Tibial nerve (tissue), 4 donors: ENCODE data around the gene CYP2D6. TPM values are rescaled to one million over a fixed set of nuclear protein-coding genes. Genes with fewer than 3 reads are reported as not detected.
"Not testable (repeated sequence)": the region's sequence is repeated elsewhere in the genome, so short reads cannot be mapped to it uniquely, and the experiment has no call there.

Source experiments
- DNase-seq, 2 donors: peaks; one replicate each; pipeline ENCODE4 v3.0.0-alpha.2; 2019; ENCODE audit warnings: low spot score in 2 of 2
- H3K27ac ChIP-seq, 4 donors: fragments of 200-600 bp; sonication (generic) in 3 of 4; one replicate each; pipeline ENCODE4 v1.5.1; 2017 to 2019; ENCODE audit warnings: mild to moderate bottlenecking in 1 of 4
- H3K27me3 ChIP-seq, 2 donors: fragments of 200-600 bp; sonication (generic) in 1 of 2; one replicate each; pipeline versions ENCODE4 v1.5.1 to v1.6.0; 2017 to 2019
- H3K36me3 ChIP-seq, 3 donors: fragments of 200-600 bp; sonication (generic); one replicate each; pipeline ENCODE4 v1.5.1; 2018 to 2019
- H3K4me1 ChIP-seq, 4 donors: fragments of 200-600 bp; sonication (generic) in 3 of 4; one replicate each; pipeline ENCODE4 v1.5.1; 2017 to 2019
- H3K4me3 ChIP-seq, 4 donors: fragments of 200-600 bp; sonication (generic) in 3 of 4; one replicate each; pipeline ENCODE4 v1.5.1; 2017 to 2019; ENCODE audit warnings: mild to moderate bottlenecking in 1 of 4, moderate library complexity in 1 of 4
- H3K9me3 ChIP-seq, 4 donors: fragments of 200-600 bp; sonication (generic) in 3 of 4; one replicate each; pipeline ENCODE4 v1.5.1; 2017 to 2019
- EP300 ChIP-seq, 2 donors: sonication (generic); formaldehyde crosslinking; IDR thresholded peaks; one replicate each; pipeline ENCODE4 v1.6.1; 2017; ENCODE audit warnings: antibody characterized with exemption in 2 of 2, mild to moderate bottlenecking in 1 of 2
- POLR2A ChIP-seq, 2 donors: fragments of 450-650 bp; IDR thresholded peaks; one replicate each; pipeline ENCODE4 v1.6.1; 2017; ENCODE audit warnings: antibody characterized with exemption in 2 of 2, mild to moderate bottlenecking in 2 of 2, moderate library complexity in 2 of 2
- WGBS, 2 donors: methylation state at CpG; one replicate each; pipeline ENCODE4 v1.1.5; 2018; 5-methylcytosine and 5-hydroxymethylcytosine counted together
- total RNA-seq, 4 donors: library from RNA; depleted of rRNA; stranded (reverse); fragments of >200 nt; gene quantifications; one replicate each; pipeline ENCODE4 v1.1.0, GENCODE V29; 2016
- TF ChIP-seq, protein P1 (sequence below), 5 experiments: fragments of 200-600 bp in 3 of 5; fragments of 450-650 bp in 2 of 5; sonication (generic) in 3 of 5; IDR thresholded peaks; one replicate each; pipeline ENCODE4 v1.5.1; 2016 to 2019; ENCODE audit warnings: antibody characterized with exemption in 5 of 5, mild to moderate bottlenecking in 3 of 5, moderate library complexity in 2 of 5

CYP2D6 gene
- total RNA-seq, 4 donors from 2014 or later = 0.30 to 1.1 (median 0.61) TPM

DNA sequence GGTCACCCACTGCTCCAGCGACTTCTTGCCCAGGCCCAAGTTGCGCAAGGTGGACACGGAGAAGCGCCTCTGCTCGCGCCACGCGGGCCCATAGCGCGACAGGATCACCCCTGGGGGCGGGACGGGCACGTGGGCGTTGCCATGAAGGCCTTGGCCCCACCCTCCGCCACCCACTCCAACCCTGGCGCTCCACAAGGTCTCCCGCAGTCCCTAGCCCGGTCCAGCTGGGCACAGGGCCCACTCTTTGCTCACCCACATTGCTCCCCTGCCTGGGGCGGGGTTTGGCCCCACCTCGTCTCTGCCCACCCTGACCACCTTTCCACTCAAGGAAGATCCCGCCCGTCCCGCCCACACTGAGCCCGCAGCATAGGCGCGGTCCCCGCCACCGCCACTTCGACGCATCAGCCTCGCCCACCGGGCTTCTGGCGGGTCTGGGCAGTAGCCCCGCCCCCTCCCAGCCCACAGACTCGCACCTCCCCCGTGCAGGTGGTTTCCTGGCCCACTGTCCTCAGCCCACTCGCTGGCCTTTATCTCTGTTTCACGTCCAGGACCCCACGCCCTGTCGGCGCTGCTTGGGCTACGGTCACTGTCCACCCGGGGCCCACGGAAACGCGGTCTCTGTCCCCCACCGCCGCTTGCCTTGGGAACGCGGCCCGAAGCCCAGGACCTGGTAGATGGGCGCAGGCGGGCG, 12.3 kb upstream of the CYP2D6 start:
- 92 to 93% methylated on average over 52 to 54 of the region's 54 CpGs for WGBS, 2 donors
- no peak overlapping the region for H3K4me3 ChIP-seq
- no peaks in the 10 kb centered on the region for H3K27me3 ChIP-seq
- H3K36me3 ChIP-seq = peaks cover 0 to 35% (median 0%) of the 10 kb centered on the region in 3 donors
- no peaks in the 10 kb centered on the region for H3K9me3 ChIP-seq
- no peak for DNase-seq
- TF ChIP-seq POLR2A (IDR thresholded peaks at IDR 0.05) (no peak), EP300 (IDR thresholded peaks at IDR 0.05) (no peak)
- TF ChIP-seq, protein P1, sequence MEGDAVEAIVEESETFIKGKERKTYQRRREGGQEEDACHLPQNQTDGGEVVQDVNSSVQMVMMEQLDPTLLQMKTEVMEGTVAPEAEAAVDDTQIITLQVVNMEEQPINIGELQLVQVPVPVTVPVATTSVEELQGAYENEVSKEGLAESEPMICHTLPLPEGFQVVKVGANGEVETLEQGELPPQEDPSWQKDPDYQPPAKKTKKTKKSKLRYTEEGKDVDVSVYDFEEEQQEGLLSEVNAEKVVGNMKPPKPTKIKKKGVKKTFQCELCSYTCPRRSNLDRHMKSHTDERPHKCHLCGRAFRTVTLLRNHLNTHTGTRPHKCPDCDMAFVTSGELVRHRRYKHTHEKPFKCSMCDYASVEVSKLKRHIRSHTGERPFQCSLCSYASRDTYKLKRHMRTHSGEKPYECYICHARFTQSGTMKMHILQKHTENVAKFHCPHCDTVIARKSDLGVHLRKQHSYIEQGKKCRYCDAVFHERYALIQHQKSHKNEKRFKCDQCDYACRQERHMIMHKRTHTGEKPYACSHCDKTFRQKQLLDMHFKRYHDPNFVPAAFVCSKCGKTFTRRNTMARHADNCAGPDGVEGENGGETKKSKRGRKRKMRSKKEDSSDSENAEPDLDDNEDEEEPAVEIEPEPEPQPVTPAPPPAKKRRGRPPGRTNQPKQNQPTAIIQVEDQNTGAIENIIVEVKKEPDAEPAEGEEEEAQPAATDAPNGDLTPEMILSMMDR (IDR thresholded peaks at IDR 0.05) = no peak
- H3K27ac ChIP-seq = no peak overlapping the region
- no peaks in the 10 kb centered on the region for H3K4me1 ChIP-seq

DNA sequence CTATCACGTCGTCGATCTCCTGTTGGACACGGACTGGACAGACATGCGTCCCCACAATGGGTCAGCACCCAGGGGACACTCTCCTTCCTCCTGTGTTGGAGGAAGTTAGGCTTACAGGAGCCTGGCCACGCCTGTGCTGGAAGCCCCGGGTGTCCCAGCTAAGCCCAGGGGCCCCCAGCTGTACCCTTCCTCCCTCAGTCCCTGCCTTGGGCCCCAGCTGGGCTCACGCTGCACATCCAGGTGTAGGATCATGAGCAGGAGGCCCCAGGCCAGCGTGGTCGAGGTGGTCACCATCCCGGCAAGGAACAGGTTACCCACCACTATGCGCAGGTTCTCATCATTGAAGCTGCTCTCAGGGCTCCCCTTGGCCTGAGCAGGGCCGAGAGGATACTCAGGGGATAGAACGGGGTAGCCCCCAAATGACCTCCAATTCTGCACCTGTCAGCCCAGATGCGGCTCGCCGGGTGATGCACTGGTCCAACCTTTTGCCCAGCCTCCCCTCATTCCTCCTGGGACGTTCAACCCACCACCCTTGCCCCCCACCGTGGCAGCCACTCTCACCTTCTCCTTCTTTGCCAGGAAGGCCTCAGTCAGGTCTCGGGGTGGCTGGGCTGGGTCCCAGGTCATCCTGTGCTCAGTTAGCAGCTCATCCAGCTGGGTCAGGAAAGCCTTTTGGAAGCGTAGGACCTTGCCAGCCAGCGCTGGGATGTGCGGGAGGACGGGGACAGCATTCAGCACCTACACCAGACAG, 10.9 kb upstream of the CYP2D6 start:
- not testable (repeated sequence) for H3K27ac ChIP-seq, H3K27me3 ChIP-seq, H3K4me1 ChIP-seq, H3K4me3 ChIP-seq, H3K9me3 ChIP-seq, DNase-seq
- 87 to 92% methylated on average over 20 to 24 of the region's 24 CpGs for WGBS, 2 donors
- H3K36me3 ChIP-seq = peaks cover 0 to 30% (median 0%) of the 10 kb centered on the region in 3 donors

DNA sequence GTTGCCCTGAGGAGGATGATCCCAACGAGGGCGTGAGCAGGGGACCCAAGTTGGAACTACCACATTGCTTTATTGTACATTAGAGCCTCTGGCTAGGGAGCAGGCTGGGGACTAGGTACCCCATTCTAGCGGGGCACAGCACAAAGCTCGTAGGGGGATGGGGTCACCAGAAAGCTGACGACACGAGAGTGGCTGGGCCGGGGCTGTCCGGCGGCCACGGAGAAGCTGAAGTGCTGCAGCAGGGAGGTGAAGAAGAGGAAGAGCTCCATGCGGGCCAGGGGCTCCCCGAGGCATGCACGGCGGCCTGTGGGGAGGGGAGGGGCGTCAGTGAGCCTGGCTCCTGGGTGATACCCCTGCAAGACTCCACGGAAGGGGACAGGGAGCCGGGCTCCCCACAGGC, 9.5 kb upstream of the CYP2D6 start:
- H3K4me3 ChIP-seq, DNase-seq: not testable (repeated sequence)

DNA sequence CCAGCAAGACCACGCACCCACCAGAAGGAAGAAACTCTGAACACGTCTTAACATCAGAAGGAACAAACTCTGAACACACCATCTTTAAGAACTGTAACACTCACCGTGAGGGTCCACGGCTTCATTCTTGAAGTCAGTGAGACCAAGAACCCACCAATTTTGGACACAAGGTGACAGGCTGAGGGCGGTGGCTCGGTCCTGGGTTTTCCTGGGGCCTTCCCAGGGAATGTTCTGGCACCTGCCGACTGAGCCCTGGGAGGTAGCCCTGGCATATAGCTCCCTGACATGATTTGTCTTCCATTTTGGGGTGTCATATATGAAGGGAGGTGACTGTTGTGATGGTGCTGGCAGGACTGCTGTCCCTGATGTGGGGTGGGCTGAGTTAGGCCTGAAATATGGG, 8.9 kb upstream of the CYP2D6 start:
- DNase-seq, H3K27ac ChIP-seq, H3K27me3 ChIP-seq, H3K4me1 ChIP-seq, H3K4me3 ChIP-seq, H3K9me3 ChIP-seq: not testable (repeated sequence)
- peaks cover 0 to 30% (median 0%) of the 10 kb centered on the region in 3 donors for H3K36me3 ChIP-seq
- WGBS, 2 donors = 78 to 81% methylated on average over 6 to 7 of the region's 7 CpGs

More for the DNA sequence above, 9.5 kb upstream of the CYP2D6 start:
- H3K4me1 ChIP-seq, H3K27ac ChIP-seq, H3K27me3 ChIP-seq, H3K9me3 ChIP-seq: not testable (repeated sequence)
- H3K36me3 ChIP-seq = peaks cover 0 to 30% (median 0%) of the 10 kb centered on the region in 3 donors
- 83 to 85% methylated on average over 13 to 15 of the region's 17 CpGs for WGBS, 2 donors

DNA sequence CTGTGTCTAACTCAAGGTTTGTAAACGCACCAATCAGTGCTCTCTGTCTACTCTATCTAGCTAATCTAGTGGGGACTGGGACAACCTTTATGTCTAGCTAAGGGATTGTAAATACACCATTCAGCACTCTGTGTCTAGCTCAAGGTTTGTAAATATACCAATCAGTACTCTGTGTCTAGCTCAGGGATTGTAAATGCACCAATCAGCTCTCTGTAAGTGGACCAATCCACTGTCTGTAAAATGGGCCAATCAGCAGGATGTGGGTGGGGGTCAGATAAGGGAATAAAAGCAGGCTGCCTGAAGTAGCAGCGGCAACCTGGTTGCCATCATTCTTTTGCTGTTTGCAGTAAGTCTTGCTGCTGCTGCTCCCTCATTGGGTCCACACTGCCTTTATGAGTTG, 8.4 kb upstream of the CYP2D6 start:
- WGBS, 2 donors = 88 to 96% methylated on average over 2 of the region's 2 CpGs
- no peak for DNase-seq

DNA sequence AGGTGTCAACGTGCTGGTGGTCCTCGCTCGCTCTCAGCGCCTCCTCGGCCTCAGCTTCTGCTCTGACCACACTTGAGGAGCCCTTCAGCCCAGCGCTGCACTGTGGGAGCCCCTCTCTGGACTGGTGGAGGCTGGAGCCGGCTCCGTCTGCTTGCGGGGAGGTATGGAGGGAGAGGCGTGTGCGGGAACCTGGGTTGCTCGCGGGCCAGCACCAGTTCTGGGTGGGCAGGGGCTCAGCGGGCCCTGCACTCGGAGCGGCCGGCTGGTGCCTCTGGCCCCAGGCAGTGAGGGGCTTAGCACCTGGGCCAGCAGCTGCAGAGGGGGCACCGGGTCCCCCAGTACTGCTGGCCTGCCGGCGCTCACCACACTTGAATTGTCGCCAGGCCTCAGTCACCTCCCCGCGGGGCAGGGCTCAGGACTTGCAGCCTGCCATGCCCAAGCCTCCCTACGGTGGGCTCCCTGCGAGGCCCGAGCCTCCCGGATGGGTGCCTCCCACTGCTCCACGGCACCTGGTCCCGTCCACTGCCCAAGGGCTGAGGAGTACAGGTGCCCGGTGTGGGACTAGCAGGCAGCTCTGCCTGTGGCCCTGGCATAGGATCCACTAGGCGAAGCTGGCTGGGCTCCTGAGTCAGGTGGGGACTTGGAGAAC, 7.6 kb upstream of the CYP2D6 start:
- no peaks in the 10 kb centered on the region for H3K9me3 ChIP-seq
- peaks cover 0 to 30% (median 0%) of the 10 kb centered on the region in 3 donors for H3K36me3 ChIP-seq
- 93 to 99% methylated on average over 20 to 31 of the region's 31 CpGs for WGBS, 2 donors
- no peak for DNase-seq
- no peak overlapping the region for H3K27ac ChIP-seq
- no peaks in the 10 kb centered on the region for H3K4me1 ChIP-seq
- no peak overlapping the region for H3K4me3 ChIP-seq
- no peaks in the 10 kb centered on the region for H3K27me3 ChIP-seq
- TF ChIP-seq EP300 (IDR thresholded peaks at IDR 0.05) (no peak), POLR2A (IDR thresholded peaks at IDR 0.05) (no peak)
- TF ChIP-seq, protein P1 (IDR thresholded peaks at IDR 0.05) = no peak

More for the DNA sequence above, 8.4 kb upstream of the CYP2D6 start:
- Histone ChIP-seq H3K4me1 (no peaks in the 10 kb centered on the region), H3K36me3 (peaks cover 0 to 30% (median 0%) of the 10 kb centered on the region in 3 donors), H3K27ac (no peak overlapping the region), H3K27me3 (no peaks in the 10 kb centered on the region), H3K4me3 (no peak overlapping the region), H3K9me3 (no peaks in the 10 kb centered on the region)
- TF ChIP-seq EP300 (IDR thresholded peaks at IDR 0.05) = no peak
- no peak for TF ChIP-seq POLR2A (IDR thresholded peaks at IDR 0.05)
- TF ChIP-seq, protein P1 (IDR thresholded peaks at IDR 0.05) = no peak

DNA sequence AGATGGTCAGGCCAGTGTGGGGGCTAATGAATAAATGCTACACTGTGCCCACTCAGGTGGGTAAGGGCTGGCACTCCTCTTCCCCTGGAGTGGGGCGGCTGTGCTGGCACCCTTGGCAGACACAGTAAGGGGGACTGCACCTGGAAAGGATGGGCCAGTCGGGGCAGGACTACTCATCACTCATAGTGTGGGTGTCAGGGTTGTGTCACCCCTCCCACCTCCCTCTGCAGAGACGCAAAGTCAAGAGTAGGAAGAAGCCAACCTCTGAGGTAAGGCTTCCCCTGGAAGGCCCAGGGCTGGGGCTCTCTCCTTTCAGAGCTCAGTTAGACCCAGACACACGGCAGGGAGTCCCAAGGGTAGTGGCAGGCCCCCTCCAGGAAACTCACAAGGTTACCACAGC, 5.1 kb upstream of the CYP2D6 start:
- H3K4me3 ChIP-seq, H3K27me3 ChIP-seq, DNase-seq, H3K27ac ChIP-seq, H3K4me1 ChIP-seq: not testable (repeated sequence)
- no CpG with 5 or more reads among the region's 4 CpGs for WGBS, 2 donors
- H3K36me3 ChIP-seq = peaks cover 0 to 17% (median 0%) of the 10 kb centered on the region in 3 donors
- H3K9me3 ChIP-seq = peaks cover 0 to 10% (median 0%) of the 10 kb centered on the region in 4 donors
